Activated CD8-positive, alpha-beta T cell treated with anti-CD3 and anti-CD28 coated beads for 36 hours (primary cell): ENCODE results near the gene MAMLD1. TPM values are rescaled to one million over a fixed set of nuclear protein-coding genes. Genes with fewer than 3 reads are reported as not detected.
A peak's percentile ranks its signal among the peaks of the same experiment; 100 is the strongest.

Experiments
- ATAC-seq: fragments of 200-7000 bp; cut with Tn5 transposase; one replicate; pipeline ENCODE4 v1.10.0; 2021; ENCODE audit warnings: mild to moderate bottlenecking, moderate library complexity
- CTCF ChIA-PET: fragments of 350-600 bp; sonication (Branson Sonifier 250); formaldehyde crosslinking; loops from one replicate; lab custom pipeline; 2021; ENCODE audit warnings: antibody characterized with exemption; lab: Charles Lee
- POLR2A ChIA-PET: fragments of 350-600 bp; sonication (Branson Sonifier 250); formaldehyde crosslinking; loops from one replicate; lab custom pipeline; 2021; ENCODE audit warnings: antibody characterized with exemption; lab: Charles Lee
- DNase-seq: peaks from one replicate; pipeline ENCODE4 v3.0.0-alpha.2; 2020
- H3K27ac Mint-ChIP-seq: one replicate; pipeline ENCODE4 v1.8.0; 2021; ENCODE audit warnings: mild to moderate bottlenecking, mixed read lengths
- H3K27me3 Mint-ChIP-seq: one replicate; pipeline ENCODE4 v1.8.0; 2021; ENCODE audit warnings: mixed read lengths
- H3K36me3 Mint-ChIP-seq: one replicate; pipeline ENCODE4 v1.8.0; 2021; ENCODE audit warnings: low read depth, mixed read lengths
- H3K4me1 Mint-ChIP-seq: one replicate; pipeline ENCODE4 v1.8.0; 2021; ENCODE audit warnings: low read depth, mixed read lengths
- H3K4me3 Mint-ChIP-seq: one replicate; pipeline ENCODE4 v1.8.0; 2021; ENCODE audit warnings: mild to moderate bottlenecking, moderate library complexity, mixed read lengths
- H3K9me3 Mint-ChIP-seq: one replicate; pipeline ENCODE4 v1.8.0; 2021; ENCODE audit warnings: mixed read lengths
- CTCF ChIP-seq: fragments of 200-600 bp; IDR thresholded peaks from one replicate; pipeline ENCODE4 v1.8.0; 2022; ENCODE audit warnings: antibody characterized with exemption, mild to moderate bottlenecking
- intact Hi-C: fragments of 100-400 bp; cut with micrococcal nuclease; formaldehyde crosslinking; loops from one replicate; pipeline ENCODE4 v1.10.0; 2022
- total RNA-seq, 2 experiments: library from RNA; stranded (reverse); gene quantifications; one replicate each; pipeline ENCODE4 v1.2.3, GENCODE V29; 2021

The MAMLD1 gene
- total RNA-seq, 2 experiments from 2014 or later, result 1.8 to 2.0 TPM

- ChIA-PET CTCF (interaction anchor here (0.6 to 2.1 kb wide), 9 partner anchors 12 to 848 kb away, joined by 3 to 7 read pairs (median 4); no protein-coding TSS in a partner anchor), POLR2A (interaction anchor here (0.6 kb wide), 1 partner anchor 20 kb away, joined by 3 read pairs; no protein-coding TSS in a partner anchor)
- ATAC-seq, result no peak
- no peak for TF ChIP-seq CTCF
- no peak overlapping the region for H3K27ac Mint-ChIP-seq
- peaks cover 22% of the 10 kb centered on the region for H3K4me1 Mint-ChIP-seq
- H3K4me3 Mint-ChIP-seq, result peak overlapping the region; percentile 69
- peak; percentile 42 for DNase-seq
- peaks cover 21% of the 10 kb centered on the region for H3K27me3 Mint-ChIP-seq
- H3K9me3 Mint-ChIP-seq, result no peaks in the 10 kb centered on the region
- intact Hi-C loops, result loop anchor here (5.0 to 10.0 kb wide), 3 partner anchors 120 to 318 kb away; no protein-coding TSS in a partner anchor
- no peaks in the 10 kb centered on the region for H3K36me3 Mint-ChIP-seq
These were observed 1.4 kb downstream of the MAMLD1 start for GRCh38 chrX:150364347-150365050.

GRCh38 chrX:150365051-150365989 is 2.2 kb downstream of the MAMLD1 start:
- POLR2A ChIA-PET, result no interaction called here
- Mint-ChIP-seq H3K27me3 (peaks cover 14% of the 10 kb centered on the region), H3K4me1 (peaks cover 22% of the 10 kb centered on the region), H3K27ac (peak overlapping the region; percentile 34), H3K4me3 (peak overlapping the region; percentile 73), H3K9me3 (no peaks in the 10 kb centered on the region), H3K36me3 (no peaks in the 10 kb centered on the region)
- intact Hi-C loops, result loop anchor here (10.0 kb wide), 2 partner anchors 119 to 209 kb away; no protein-coding TSS in a partner anchor
- TF ChIP-seq CTCF, result peak; percentile 60
- DNase-seq, result peak; percentile 69
- CTCF ChIA-PET, result interaction anchor here (0.6 to 2.1 kb wide), 8 partner anchors 11 to 847 kb away, joined by 3 to 7 read pairs (median 4); no protein-coding TSS in a partner anchor
- peak; percentile 57 for ATAC-seq

DNA sequence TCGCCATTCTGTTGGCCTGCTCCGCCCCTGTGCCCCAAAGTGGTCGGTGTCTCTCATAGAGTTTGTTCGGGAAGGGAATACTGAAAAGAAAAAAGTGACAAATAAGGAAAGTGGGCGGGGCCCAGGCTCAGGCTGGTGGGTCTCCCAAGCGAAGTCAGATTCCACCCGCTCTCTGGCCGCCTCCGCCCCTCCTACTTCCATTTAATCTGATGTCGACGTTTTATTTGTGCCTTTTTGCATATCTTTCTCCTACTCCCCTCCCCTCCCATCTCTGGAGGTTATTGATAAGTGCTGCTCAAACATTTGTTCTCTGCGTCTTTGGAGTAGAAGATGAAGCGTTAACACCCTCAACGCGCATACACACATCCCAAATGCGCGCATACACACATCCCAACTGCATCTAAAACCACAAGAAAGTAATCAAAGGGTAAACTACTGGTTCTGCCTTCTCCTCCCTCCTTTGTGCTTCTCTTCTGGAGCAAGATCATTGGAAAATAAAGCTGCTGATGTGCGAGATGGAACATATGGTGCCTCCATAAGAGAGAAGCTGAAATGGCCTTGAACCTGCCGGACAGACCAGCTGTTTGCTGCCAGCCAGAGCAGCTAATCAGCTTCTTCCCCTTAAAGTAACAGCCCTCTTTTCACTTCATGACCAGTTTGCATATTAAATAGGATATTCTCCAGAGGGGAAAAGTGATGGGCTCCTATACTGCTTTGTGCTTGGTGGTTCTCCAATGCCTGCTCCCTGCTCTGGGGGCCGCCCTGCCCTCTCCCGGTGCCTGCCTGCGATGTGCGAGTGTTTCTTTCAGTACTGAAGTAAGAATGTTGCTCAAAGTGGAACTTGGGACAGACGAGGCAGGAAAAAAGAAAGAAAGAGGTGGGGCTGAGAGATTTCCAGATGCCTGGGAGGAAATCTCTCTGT is 3.1 kb downstream of the MAMLD1 start:
- intact Hi-C loops, result loop anchor here (10.0 kb wide), 2 partner anchors 119 to 209 kb away; no protein-coding TSS in a partner anchor
- TF ChIP-seq CTCF, result no peak
- DNase-seq, result peak; percentile 16
- CTCF ChIA-PET, result interaction anchor here (1.0 to 2.1 kb wide), 5 partner anchors 10 to 326 kb away, joined by 3 to 7 read pairs (median 4); no protein-coding TSS in a partner anchor
- ATAC-seq, result no peak
- Mint-ChIP-seq H3K27ac (peak overlapping the region; percentile 59), H3K36me3 (no peaks in the 10 kb centered on the region), H3K9me3 (no peaks in the 10 kb centered on the region), H3K4me1 (peaks cover 20% of the 10 kb centered on the region), H3K4me3 (peak overlapping the region; percentile 73), H3K27me3 (peaks cover 7% of the 10 kb centered on the region)
- POLR2A ChIA-PET, result no interaction called here

- H3K9me3 Mint-ChIP-seq, result no peaks in the 10 kb centered on the region
- H3K4me3 Mint-ChIP-seq, result peak overlapping the region; percentile 73
- peak overlapping the region; percentile 59 for H3K27ac Mint-ChIP-seq
- TF ChIP-seq CTCF, result no peak
- intact Hi-C loops, result loop anchor here (10.0 kb wide), 2 partner anchors 118 to 208 kb away; no protein-coding TSS in a partner anchor
- ATAC-seq, result no peak
- no peaks in the 10 kb centered on the region for H3K36me3 Mint-ChIP-seq
- POLR2A ChIA-PET, result no interaction called here
- H3K4me1 Mint-ChIP-seq, result peaks cover 17% of the 10 kb centered on the region
- CTCF ChIA-PET, result no interaction called here
- peaks cover 3% of the 10 kb centered on the region for H3K27me3 Mint-ChIP-seq
- DNase-seq, result peak; percentile 20
These were observed 3.9 kb downstream of the MAMLD1 start for GRCh38 chrX:150366951-150367545.
